IMR-90 (cell line): ENCODE data around the gene PHLDA2. TPM values are rescaled to one million over a fixed set of nuclear protein-coding genes. Genes with fewer than 3 reads are reported as not detected.

Source experiments
- ATAC-seq: fragments of 200-7000 bp; cut with Tn5 transposase; 2 replicates; pipeline ENCODE4 v1.9.1; 2020; ENCODE audit warnings: low read depth, mild to moderate bottlenecking, moderate library complexity
- BruUV-seq: library from RNA; stranded (reverse); fragments of 400-500 nt; replicated peaks from 2 replicates; lab custom pipeline; 2021; lab: Mats Ljungman, UMichigan
- CTCF ChIA-PET: fragments of 300-600 bp; formaldehyde crosslinking; extraction: SDS; loops from one replicate; lab custom pipeline; 2021; ENCODE audit warnings: antibody characterized with exemption; lab: Yijun Ruan, JAX
- POLR2A ChIA-PET: fragments of 300-600 bp; sonication (Branson Sonifier 250); formaldehyde crosslinking; loops from one replicate; lab custom pipeline; 2022; ENCODE audit warnings: antibody characterized with exemption; ENCODE audit not compliant: unreplicated experiment; lab: Charles Lee
- DNase-seq: peaks from one replicate; pipeline ENCODE4 v3.0.0; 2013
- H2AFZ ChIP-seq: replicated peaks from 2 replicates; pipeline ENCODE3; 2013; ENCODE audit warnings: low read length, mild to moderate bottlenecking; ENCODE audit not compliant: poor library complexity
- H2AK5ac ChIP-seq: 2 replicates; pipeline ENCODE4 v1.6.1; 2013; ENCODE audit warnings: low read depth, low read length, inconsistent platforms
- H2AK9ac ChIP-seq: replicated peaks from 2 replicates; pipeline ENCODE3; 2013; ENCODE audit warnings: mild to moderate bottlenecking, low read depth, low read length, moderate library complexity; ENCODE audit not compliant: poor library complexity
- H2BK120ac ChIP-seq: 2 replicates; pipeline ENCODE4 v1.6.1; 2013; ENCODE audit warnings: low read depth, low read length, inconsistent platforms
- H2BK15ac ChIP-seq: 3 replicates; pipeline ENCODE4 v1.6.1; 2013; ENCODE audit warnings: low read depth, low read length, inconsistent platforms
- H2BK20ac ChIP-seq: 2 replicates; pipeline ENCODE4 v1.6.1; 2013; ENCODE audit warnings: low read depth, mild to moderate bottlenecking, inconsistent platforms, low read length, moderate library complexity
- H2BK5ac ChIP-seq: 2 replicates; pipeline ENCODE4 v1.6.1; 2013; ENCODE audit warnings: mild to moderate bottlenecking, low read depth, low read length, inconsistent platforms; ENCODE audit not compliant: poor library complexity, severe bottlenecking
- H3K14ac ChIP-seq: replicated peaks from 2 replicates; pipeline ENCODE4 v1.6.1; 2013; ENCODE audit warnings: low read depth, low read length, inconsistent platforms
- H3K18ac ChIP-seq: 2 replicates; pipeline ENCODE4 v1.6.1; 2013; ENCODE audit warnings: low read depth, low read length, control low read depth
- H3K23ac ChIP-seq: 2 replicates; pipeline ENCODE4 v1.6.1; 2013; ENCODE audit warnings: low read depth, low read length, inconsistent platforms
- H3K27ac ChIP-seq: 2 replicates; pipeline ENCODE4 v1.5.1; 2013; ENCODE audit warnings: mild to moderate bottlenecking, control low read depth, low read length; ENCODE audit not compliant: insufficient read depth
- H3K27me3 ChIP-seq: 2 replicates; pipeline ENCODE4 v1.6.1; 2013; ENCODE audit warnings: low read length; ENCODE audit not compliant: control insufficient read depth, insufficient read depth
- H3K36me3 ChIP-seq: 2 replicates; pipeline ENCODE4 v1.6.1; 2013; ENCODE audit warnings: low read length, mixed read lengths; ENCODE audit not compliant: control insufficient read depth, insufficient read depth
- H3K4ac ChIP-seq: 2 replicates; pipeline ENCODE4 v1.6.1; 2013; ENCODE audit warnings: low read depth, low read length, inconsistent platforms
- H3K4me1 ChIP-seq: 2 replicates; pipeline ENCODE4 v1.6.1; 2013; ENCODE audit warnings: low read length, mixed read lengths; ENCODE audit not compliant: control insufficient read depth, insufficient read depth
- H3K4me2 ChIP-seq: 2 replicates; pipeline ENCODE4 v1.6.1; 2013; ENCODE audit warnings: low read depth, mild to moderate bottlenecking, control low read depth, low read length, moderate library complexity
- H3K4me3 ChIP-seq: 2 replicates; pipeline ENCODE4 v1.5.1; 2013; ENCODE audit warnings: low read depth, mild to moderate bottlenecking, control low read depth, low read length, moderate library complexity; ENCODE audit not compliant: insufficient read depth
- H3K56ac ChIP-seq: 2 replicates; pipeline ENCODE4 v1.6.1; 2013; ENCODE audit warnings: low read length, inconsistent platforms; ENCODE audit not compliant: insufficient read depth; ENCODE audit errors: extremely low read depth
- H3K79me1 ChIP-seq, 2 experiments: 2 replicates each; pipeline ENCODE4 v1.6.1; 2013; ENCODE audit warnings: low read length in 2 of 2, inconsistent platforms in 1 of 2, low read depth in 1 of 2
- H3K9ac ChIP-seq: 2 replicates; pipeline ENCODE4 v1.6.1; 2013; ENCODE audit warnings: low read depth, low read length, control low read depth
- H3K9me1 ChIP-seq: 2 replicates; pipeline ENCODE4 v1.6.1; 2013; ENCODE audit warnings: low read length, inconsistent platforms; ENCODE audit not compliant: insufficient read depth
- H3K9me3 ChIP-seq: 2 replicates; pipeline ENCODE4 v1.6.1; 2013; ENCODE audit warnings: low read length; ENCODE audit not compliant: control insufficient read depth, insufficient read depth
- H4K20me1 ChIP-seq: 2 replicates; pipeline ENCODE4 v1.6.1; 2013; ENCODE audit warnings: low read length, inconsistent platforms; ENCODE audit not compliant: insufficient read depth
- H4K5ac ChIP-seq: 2 replicates; pipeline ENCODE4 v1.6.1; 2013; ENCODE audit warnings: mild to moderate bottlenecking, low read depth, low read length, control low read depth
- H4K8ac ChIP-seq, 2 experiments: 2 replicates each; pipeline ENCODE4 v1.6.1; 2013; ENCODE audit warnings: low read depth in 2 of 2, low read length in 2 of 2, control low read depth in 1 of 2, inconsistent platforms in 1 of 2
- H4K91ac ChIP-seq: 2 replicates; pipeline ENCODE4 v1.6.1; 2013; ENCODE audit warnings: low read depth, low read length, inconsistent platforms; ENCODE audit not compliant: insufficient read depth
- BHLHE40 ChIP-seq: fragments of 150-350 bp; IDR thresholded peaks from 2 replicates; pipeline ENCODE4 v1.6.1; 2016; ENCODE audit warnings: mild to moderate bottlenecking, low read depth, low read length
- MAZ ChIP-seq: IDR thresholded peaks from 2 replicates; pipeline ENCODE4 v1.6.1; 2012; ENCODE audit warnings: low read depth, mild to moderate bottlenecking, low read length, improper control_type of control experiment, moderate library complexity, borderline replicate concordance
- MXI1 ChIP-seq: IDR thresholded peaks from 2 replicates; pipeline ENCODE4 v1.6.1; 2012; ENCODE audit warnings: low read depth, mild to moderate bottlenecking, low read length, moderate library complexity, borderline replicate concordance
- NFE2L2 ChIP-seq: fragments of 150-350 bp; IDR thresholded peaks from 2 replicates; pipeline ENCODE4 v1.6.1; 2016; ENCODE audit warnings: low read depth, mild to moderate bottlenecking, low read length
- POLR2A ChIP-seq: IDR thresholded peaks from 2 replicates; pipeline ENCODE4 v1.6.1; 2012; ENCODE audit warnings: mild to moderate bottlenecking, low read depth, low read length
- RAD21 ChIP-seq: IDR thresholded peaks from 2 replicates; pipeline ENCODE4 v1.6.1; 2012; ENCODE audit warnings: low read length, improper control_type of control experiment
- RCOR1 ChIP-seq: IDR thresholded peaks from 2 replicates; pipeline ENCODE4 v1.6.1; 2012; ENCODE audit warnings: mild to moderate bottlenecking, low read length, improper control_type of control experiment; ENCODE audit not compliant: insufficient replicate concordance
- RFX5 ChIP-seq: IDR thresholded peaks from 2 replicates; pipeline ENCODE4 v1.8.0; 2012; ENCODE audit warnings: low read depth, mild to moderate bottlenecking, low read length, moderate library complexity
- SMC3 ChIP-seq: fragments of 150-350 bp; IDR thresholded peaks from 2 replicates; pipeline ENCODE4 v1.6.1; 2016; ENCODE audit warnings: low read depth, mild to moderate bottlenecking, antibody characterized with exemption, low read length, moderate library complexity
- WGBS, 2 experiments: methylation state at CpG; one replicate each; pipeline versions ENCODE4 v1.1.5 to v1.1.7; 2013; ENCODE audit warnings: missing lambda C conversion rate in 2 of 2; ENCODE audit not compliant: insufficient read length in 1 of 2; ENCODE audit errors: extremely low coverage in 2 of 2; 5-methylcytosine and 5-hydroxymethylcytosine counted together
- dilution Hi-C: fragments of 300-500 bp; cut with HindIII; formaldehyde crosslinking; loops from one replicate; pipeline ENCODE4 v1.14.3; 2018; ENCODE audit warnings: low sequenced_read_pairs; ENCODE audit not compliant: unreplicated experiment
- in situ Hi-C: fragments of 300-500 bp; cut with MboI; formaldehyde crosslinking; loops from 3 replicates; pipeline ENCODE4 v1.14.3; 2019; ENCODE audit warnings: low sequenced_read_pairs, inconsistent platforms, mixed read lengths
- intact Hi-C: fragments of 100-400 bp; cut with micrococcal nuclease; formaldehyde crosslinking; loops from 2 replicates; pipeline ENCODE4 v1.10.0; 2022
- polyA plus RNA-seq, 3 experiments: library from polyadenylated mRNA; depleted of rRNA; stranded (reverse); fragments of >200 nt; gene quantifications; 2 replicates each; pipeline ENCODE4 v1.2.3, GENCODE V29; 2012; ENCODE audit warnings: low replicate concordance in 1 of 3
- total RNA-seq: library from RNA; depleted of rRNA; stranded (reverse); fragments of >200 nt; gene quantifications from 2 replicates; pipeline ENCODE4 v1.2.3, GENCODE V29; 2012
- TF ChIP-seq, protein P1 (sequence below): fragments of 150-350 bp; IDR thresholded peaks from 2 replicates; pipeline ENCODE4 v1.6.1; 2017; ENCODE audit warnings: mild to moderate bottlenecking, antibody characterized with exemption, low read length, low read depth
- TF ChIP-seq, protein P2 (sequence below): conservative IDR thresholded peaks from 2 replicates; pipeline ENCODE4 v1.5.1; 2012; ENCODE audit warnings: mild to moderate bottlenecking, low read depth, low read length, improper control_type of control experiment
- TF ChIP-seq, protein P3 (sequence below): fragments of 150-350 bp; IDR thresholded peaks from 2 replicates; pipeline ENCODE4 v1.6.1; 2016; ENCODE audit warnings: low read depth, mild to moderate bottlenecking, low read length, moderate library complexity, borderline replicate concordance

Gene PHLDA2
- total and polyA plus RNA-seq, 2 of the 4 experiments (the other 2 are of a cell fraction) = 3.8 to 89.0 TPM

DNA sequence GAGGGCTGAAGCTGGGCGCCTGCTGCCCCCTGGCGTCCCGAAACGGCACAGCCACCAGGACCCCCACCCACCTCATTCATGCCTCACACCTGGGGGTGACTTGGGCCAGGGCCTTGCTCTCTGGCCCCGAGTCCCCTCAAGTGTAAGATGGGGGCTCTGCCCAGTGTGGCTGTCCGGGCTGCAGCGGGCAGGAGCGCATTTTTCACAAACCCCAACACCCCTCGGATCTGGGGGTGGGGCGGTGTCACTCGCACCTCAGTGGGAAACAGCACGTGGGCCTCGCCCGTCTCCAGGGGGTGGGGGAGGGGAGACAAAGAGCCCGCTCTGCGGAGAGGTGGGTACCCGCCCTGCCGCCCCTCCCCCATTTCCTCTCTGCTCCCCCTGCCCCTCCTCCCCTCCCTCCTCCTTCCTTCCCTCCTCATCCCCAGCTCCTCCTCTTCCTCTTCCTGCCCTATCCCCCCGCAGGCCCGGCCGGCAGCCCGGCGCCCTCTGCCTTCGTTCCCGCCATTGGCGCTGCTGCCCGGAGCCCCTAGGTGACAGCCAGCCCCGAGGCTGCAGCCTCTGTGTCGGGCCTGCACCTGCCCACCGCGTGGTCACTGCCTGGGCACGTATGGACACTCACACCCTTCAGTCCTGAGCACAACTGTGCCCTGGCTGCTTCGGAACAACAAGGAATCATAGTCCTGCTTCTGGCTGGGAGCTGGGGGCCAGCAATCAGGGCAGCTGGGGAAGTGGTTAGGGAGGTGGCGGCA, 36.8 kb downstream of the PHLDA2 start:
- Histone ChIP-seq H3K9me1 (0 out of 2 replicates have a peak, but pooled peaks cover 3% of the 10 kb centered on the region), H4K8ac (peak overlapping the region; percentile 88 to 99), H2BK120ac (peak overlapping the region; percentile 97), H3K79me1 (no peaks in the 10 kb centered on the region; a peak in 1 of 4 replicates), H3K36me3 (no peaks in the 10 kb centered on the region), H3K14ac (peak overlapping the region; percentile 95), H2AK9ac (peak overlapping the region; percentile 99), H3K9ac (peak overlapping the region; percentile 96), H3K18ac (peak overlapping the region; percentile 85), H3K27me3 (no peaks in the 10 kb centered on the region), H4K20me1 (no peaks in the 10 kb centered on the region), H3K4me3 (peak overlapping the region; percentile 44), H3K4ac (peak overlapping the region; percentile 99), H3K4me2 (peak overlapping the region; percentile 96), H2AFZ (peak overlapping the region; percentile 100), H2BK5ac (peak overlapping the region; percentile 79), H2AK5ac (peak overlapping the region; percentile 99), H3K56ac (peak overlapping the region; percentile 60; the same call in 1 of the 2 replicates), H4K5ac (peak overlapping the region; percentile 98), H3K9me3 (no peaks in the 10 kb centered on the region), H3K23ac (peak overlapping the region; percentile 94; the same call in 1 of the 2 replicates), H3K4me1 (peaks cover 26% of the 10 kb centered on the region), H2BK20ac (peak overlapping the region; percentile 80), H4K91ac (peak overlapping the region; percentile 98), H2BK15ac (peak overlapping the region; percentile 98; the same call in 2 of the 3 replicates), H3K27ac (peak overlapping the region; percentile 89)
- intact Hi-C loops = loop anchor here (1.0 to 10.0 kb wide), 3 partner anchors 100 to 698 kb away; partner anchors contain the start of gene NAP1L4
- dilution Hi-C loops = no loop called here
- peak; percentile 50 for DNase-seq
- in situ Hi-C loops = loop anchor here (10.0 to 25.0 kb wide), 2 partner anchors 468 to 705 kb away; no protein-coding TSS in a partner anchor
- no TSS peak for BruUV-seq
- 1% methylated on average over 12 of the region's 34 CpGs; no CpG with 5 or more reads in 1 of the 2 experiments for WGBS, 2 experiments
- peak; percentile 79 for ATAC-seq
- CTCF ChIA-PET = interaction anchor here (0.8 to 11.0 kb wide), 4 partner anchors 38 to 465 kb away, joined by 3 to 116 read pairs (median 4); no protein-coding TSS in a partner anchor
- POLR2A ChIA-PET = interaction anchor here (0.6 kb wide), 2 partner anchors 9 to 35 kb away, joined by 3 to 4 read pairs; no protein-coding TSS in a partner anchor
- no peak for TF ChIP-seq NFE2L2
- TF ChIP-seq, protein P1, sequence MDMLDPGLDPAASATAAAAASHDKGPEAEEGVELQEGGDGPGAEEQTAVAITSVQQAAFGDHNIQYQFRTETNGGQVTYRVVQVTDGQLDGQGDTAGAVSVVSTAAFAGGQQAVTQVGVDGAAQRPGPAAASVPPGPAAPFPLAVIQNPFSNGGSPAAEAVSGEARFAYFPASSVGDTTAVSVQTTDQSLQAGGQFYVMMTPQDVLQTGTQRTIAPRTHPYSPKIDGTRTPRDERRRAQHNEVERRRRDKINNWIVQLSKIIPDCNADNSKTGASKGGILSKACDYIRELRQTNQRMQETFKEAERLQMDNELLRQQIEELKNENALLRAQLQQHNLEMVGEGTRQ = no peak
- TF ChIP-seq MXI1 = no peak
- no peak for TF ChIP-seq RFX5
- TF ChIP-seq BHLHE40 = no peak
- peak; percentile 70; the same call in 1 of the 2 replicates for TF ChIP-seq MAZ
- peak; percentile 82 for TF ChIP-seq RAD21
- 0 out of 2 replicates have a peak, but pooled peaks have one; percentile 35 for TF ChIP-seq POLR2A
- TF ChIP-seq, protein P2, sequence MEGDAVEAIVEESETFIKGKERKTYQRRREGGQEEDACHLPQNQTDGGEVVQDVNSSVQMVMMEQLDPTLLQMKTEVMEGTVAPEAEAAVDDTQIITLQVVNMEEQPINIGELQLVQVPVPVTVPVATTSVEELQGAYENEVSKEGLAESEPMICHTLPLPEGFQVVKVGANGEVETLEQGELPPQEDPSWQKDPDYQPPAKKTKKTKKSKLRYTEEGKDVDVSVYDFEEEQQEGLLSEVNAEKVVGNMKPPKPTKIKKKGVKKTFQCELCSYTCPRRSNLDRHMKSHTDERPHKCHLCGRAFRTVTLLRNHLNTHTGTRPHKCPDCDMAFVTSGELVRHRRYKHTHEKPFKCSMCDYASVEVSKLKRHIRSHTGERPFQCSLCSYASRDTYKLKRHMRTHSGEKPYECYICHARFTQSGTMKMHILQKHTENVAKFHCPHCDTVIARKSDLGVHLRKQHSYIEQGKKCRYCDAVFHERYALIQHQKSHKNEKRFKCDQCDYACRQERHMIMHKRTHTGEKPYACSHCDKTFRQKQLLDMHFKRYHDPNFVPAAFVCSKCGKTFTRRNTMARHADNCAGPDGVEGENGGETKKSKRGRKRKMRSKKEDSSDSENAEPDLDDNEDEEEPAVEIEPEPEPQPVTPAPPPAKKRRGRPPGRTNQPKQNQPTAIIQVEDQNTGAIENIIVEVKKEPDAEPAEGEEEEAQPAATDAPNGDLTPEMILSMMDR = peak; percentile 80
- TF ChIP-seq, protein P3, sequence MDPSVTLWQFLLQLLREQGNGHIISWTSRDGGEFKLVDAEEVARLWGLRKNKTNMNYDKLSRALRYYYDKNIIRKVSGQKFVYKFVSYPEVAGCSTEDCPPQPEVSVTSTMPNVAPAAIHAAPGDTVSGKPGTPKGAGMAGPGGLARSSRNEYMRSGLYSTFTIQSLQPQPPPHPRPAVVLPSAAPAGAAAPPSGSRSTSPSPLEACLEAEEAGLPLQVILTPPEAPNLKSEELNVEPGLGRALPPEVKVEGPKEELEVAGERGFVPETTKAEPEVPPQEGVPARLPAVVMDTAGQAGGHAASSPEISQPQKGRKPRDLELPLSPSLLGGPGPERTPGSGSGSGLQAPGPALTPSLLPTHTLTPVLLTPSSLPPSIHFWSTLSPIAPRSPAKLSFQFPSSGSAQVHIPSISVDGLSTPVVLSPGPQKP = no peak
- no peak for TF ChIP-seq RCOR1
- peak; percentile 75 for TF ChIP-seq SMC3
